Measurements from ENCODE around the gene HOXA7.

GRCh38 chr7:27143023-27143949, 13.2 kb downstream of the HOXA7 start, which contains the start of gene HOXA5:
- TF ChIP-seq EZH2phosphoT487 (IDR thresholded peaks at IDR 0.05; ENCODE audit: insufficient read depth, low read depth) (no peak), EZH2 (IDR thresholded peaks at IDR 0.05; ENCODE audit: insufficient read depth, poor library complexity, severe bottlenecking) (no peak)
